HCT116 (cell line): ENCODE data around the gene FECH. TPM values are rescaled to one million over a fixed set of nuclear protein-coding genes. Genes with fewer than 3 reads are reported as not detected.

Source experiments
- ATAC-seq: fragments of 200-7000 bp; cut with Tn5 transposase; 2 replicates; pipeline ENCODE4 v1.9.1; 2020; ENCODE audit warnings: mild to moderate bottlenecking, moderate library complexity
- BruUV-seq: library from RNA; stranded (reverse); fragments of 400-500 nt; replicated peaks from 2 replicates; lab custom pipeline; 2021; lab: Mats Ljungman, UMichigan
- CTCF ChIA-PET: fragments of 300-600 bp; sonication (Branson Sonifier 250); formaldehyde crosslinking; loops from one replicate; lab custom pipeline; 2021; ENCODE audit warnings: antibody characterized with exemption; lab: Charles Lee
- POLR2A ChIA-PET: fragments of 300-600, 350-600 bp; sonication (Branson Sonifier 250); formaldehyde crosslinking; loops from one replicate; lab custom pipeline; 2021; ENCODE audit warnings: antibody characterized with exemption; lab: Charles Lee
- RAD21 ChIA-PET, 2 experiments: fragments of 300-600 bp; sonication (Branson Sonifier 250); formaldehyde crosslinking; loops; one replicate each; lab custom pipeline; 2023; ENCODE audit warnings: low total read pairs in 2 of 2; ENCODE audit not compliant: uncharacterized antibody in 2 of 2, unreplicated experiment in 2 of 2, low non-redundant PET in 1 of 2; lab: Charles Lee
- DNase-seq: peaks from one replicate; pipeline ENCODE4 v3.0.0-alpha.2; 2010; ENCODE audit warnings: low read depth, low spot score
- H2AFZ ChIP-seq: fragments of 200-600 bp; shearing (Covaris generic), sonication (generic); 2 replicates; pipeline ENCODE4 v1.6.1; 2017; ENCODE audit warnings: low read depth, mixed run types, mixed read lengths, antibody characterized with exemption, low read length; ENCODE audit not compliant: poor library complexity, severe bottlenecking
- H3K27ac ChIP-seq: 2 replicates; pipeline ENCODE4 v1.5.1; 2012; ENCODE audit warnings: low read depth, low read length
- H3K27me3 ChIP-seq: fragments of 200-600 bp; sonication (generic); 2 replicates; pipeline ENCODE4 v1.6.1; 2016; ENCODE audit warnings: mixed run types, low read length, mixed read lengths; ENCODE audit not compliant: insufficient read depth
- H3K36me3 ChIP-seq, 2 experiments: fragments of 200-500 bp in 1 of 2; fragments of 200-600 bp in 1 of 2; sonication (Bioruptor generic) in 1 of 2; sonication (generic) in 1 of 2; 2 replicates each; pipeline versions ENCODE4 v1.5.1 to v1.6.1; 2014 to 2016; ENCODE audit warnings: low read length in 2 of 2, inconsistent platforms in 1 of 2, mixed read lengths in 1 of 2, mixed run types in 1 of 2; ENCODE audit not compliant: insufficient read depth in 2 of 2, control insufficient read depth in 1 of 2
- H3K4me1 ChIP-seq, 2 experiments: fragments of 200-600 bp in 1 of 2; sonication (generic) in 1 of 2; 2 replicates each; pipeline versions ENCODE4 v1.5.1 to v1.6.1; 2012 to 2017; ENCODE audit warnings: low read length in 2 of 2, inconsistent platforms in 1 of 2, mild to moderate bottlenecking in 1 of 2, mixed read lengths in 1 of 2, mixed run types in 1 of 2, moderate library complexity in 1 of 2; ENCODE audit not compliant: insufficient read depth in 2 of 2, control insufficient read depth in 1 of 2
- H3K4me2 ChIP-seq: fragments of 200-600 bp; sonication (generic); 2 replicates; pipeline ENCODE4 v1.6.1; 2017; ENCODE audit warnings: mixed run types, low read length, mixed read lengths
- H3K4me3 ChIP-seq, 2 experiments: fragments of 200-600 bp in 1 of 2; sonication (generic) in 1 of 2; replicated peaks in 1 of 2; 2 replicates each; pipeline ENCODE4 v1.5.1; 2011 to 2016; ENCODE audit warnings: low read length in 2 of 2, control low read depth in 1 of 2, low read depth in 1 of 2, mild to moderate bottlenecking in 1 of 2, mixed read lengths in 1 of 2, mixed run types in 1 of 2
- H3K79me2 ChIP-seq: fragments of 200-600 bp; sonication (generic); 2 replicates; pipeline ENCODE4 v1.6.1; 2017; ENCODE audit warnings: mild to moderate bottlenecking, mixed run types, low read length, moderate library complexity, mixed read lengths; ENCODE audit not compliant: insufficient read depth
- H3K9ac ChIP-seq: fragments of 200-600 bp; sonication (generic); 2 replicates; pipeline ENCODE4 v1.6.1; 2016; ENCODE audit warnings: low read length, mixed read lengths
- H3K9me2 ChIP-seq: fragments of 200-600 bp; sonication (generic), shearing (Covaris generic); 2 replicates; pipeline ENCODE4 v1.6.1; 2017; ENCODE audit warnings: mixed run types, mild to moderate bottlenecking, moderate library complexity; ENCODE audit not compliant: insufficient read depth
- H3K9me3 ChIP-seq, 2 experiments: fragments of 200-500 bp in 1 of 2; fragments of 200-600 bp in 1 of 2; sonication (Bioruptor generic) in 1 of 2; sonication (generic) in 1 of 2; 2 replicates each; pipeline ENCODE4 v1.6.1; 2014 to 2017; ENCODE audit warnings: low read length in 2 of 2, mixed read lengths in 2 of 2, inconsistent platforms in 1 of 2, low read depth in 1 of 2, mild to moderate bottlenecking in 1 of 2, mixed run types in 1 of 2, moderate library complexity in 1 of 2; ENCODE audit not compliant: control insufficient read depth in 1 of 2, insufficient read depth in 1 of 2
- H4K20me1 ChIP-seq: fragments of 200-600 bp; sonication (generic), shearing (Covaris generic); 2 replicates; pipeline ENCODE4 v1.6.1; 2017; ENCODE audit warnings: mixed run types, mild to moderate bottlenecking, moderate library complexity; ENCODE audit not compliant: insufficient read depth
- CBX3 ChIP-seq: IDR thresholded peaks from 2 replicates; pipeline ENCODE4 v1.6.1; 2012; ENCODE audit warnings: low read depth
- CEBPB ChIP-seq: IDR thresholded peaks from 2 replicates; pipeline ENCODE4 v1.6.1; 2012; ENCODE audit warnings: low read depth
- EGR1 ChIP-seq: IDR thresholded peaks from 2 replicates; pipeline ENCODE4 v1.6.1; 2012; ENCODE audit warnings: low read depth
- ELF1 ChIP-seq: IDR thresholded peaks from 2 replicates; pipeline ENCODE4 v1.6.1; 2012; ENCODE audit warnings: low read depth, borderline replicate concordance
- EZH2 ChIP-seq: fragments of 200-600 bp; sonication (generic); IDR thresholded peaks from 2 replicates; pipeline ENCODE4 v1.6.1; 2017; ENCODE audit warnings: antibody characterized with exemption, mixed run types
- EZH2phosphoT487 ChIP-seq: fragments of 200-600 bp; IDR thresholded peaks from 2 replicates; pipeline ENCODE4 v1.6.1; 2018; ENCODE audit warnings: antibody characterized with exemption, borderline replicate concordance
- FOSL1 ChIP-seq: IDR thresholded peaks from 2 replicates; pipeline ENCODE4 v1.6.1; 2012; ENCODE audit warnings: low read depth
- POLR2A ChIP-seq: IDR thresholded peaks from 2 replicates; pipeline ENCODE4 v1.7.0; 2011; ENCODE audit warnings: borderline replicate concordance; ENCODE audit not compliant: insufficient read depth, insufficient read length; ENCODE audit errors: extremely low read depth
- POLR2AphosphoS5 ChIP-seq: IDR thresholded peaks from 2 replicates; pipeline ENCODE4 v1.6.1; 2011; ENCODE audit warnings: mild to moderate bottlenecking, low read depth, low read length, moderate library complexity
- SRF ChIP-seq: IDR thresholded peaks from 2 replicates; pipeline ENCODE4 v1.6.1; 2012; ENCODE audit warnings: low read depth
- TCF7L2 ChIP-seq: IDR thresholded peaks from 2 replicates; pipeline ENCODE4 v1.7.0; 2011; ENCODE audit warnings: borderline replicate concordance, inconsistent platforms; ENCODE audit not compliant: insufficient read depth, insufficient read length; ENCODE audit errors: extremely low read depth
- YY1 ChIP-seq: IDR thresholded peaks from 2 replicates; pipeline ENCODE4 v1.6.1; 2011; ENCODE audit warnings: low read length, low read depth, moderate library complexity, mild to moderate bottlenecking; ENCODE audit not compliant: insufficient replicate concordance; ENCODE audit errors: extremely low read depth
- intact Hi-C: fragments of 100-400 bp; cut with micrococcal nuclease; formaldehyde crosslinking; loops from 2 replicates; pipeline ENCODE4 v1.10.0; 2022
- total RNA-seq: library from RNA; stranded (reverse); gene quantifications from one replicate; pipeline ENCODE4 v1.2.1, GENCODE V29; 2021; ENCODE audit not compliant: unreplicated experiment
- TF ChIP-seq, protein P1 (sequence below): IDR thresholded peaks from 2 replicates; pipeline ENCODE4 v1.6.1; 2012
- TF ChIP-seq, protein P2 (sequence below): IDR thresholded peaks from 2 replicates; pipeline ENCODE4 v1.6.1; 2012; ENCODE audit warnings: low read depth
- TF ChIP-seq, protein P3 (sequence below), 3 experiments: fragments of 200-600 bp in 1 of 3; sonication (generic) in 1 of 3; IDR thresholded peaks in 2 of 3; conservative IDR thresholded peaks in 1 of 3; 2 replicates each; pipeline ENCODE4 v1.5.1; 2012 to 2017; ENCODE audit warnings: low read depth in 2 of 3, low read length in 2 of 3, antibody characterized with exemption in 1 of 3, borderline replicate concordance in 1 of 3, control low read depth in 1 of 3, mild to moderate bottlenecking in 1 of 3, mixed read lengths in 1 of 3, mixed run types in 1 of 3, moderate library complexity in 1 of 3; ENCODE audit not compliant: insufficient read depth in 1 of 3

The FECH gene
- total RNA-seq, 1 experiment from 2014 or later: 42.7 TPM

GRCh38 chr18:57544936-57545660 lies 41.4 kb downstream of the FECH start:
- Histone ChIP-seq H3K36me3 (peaks cover 0 to 3% of the 10 kb centered on the region in 2 experiments; a peak in 1 of 4 replicates), H3K79me2 (no peaks in the 10 kb centered on the region), H4K20me1 (no peaks in the 10 kb centered on the region), H3K9me2 (no peaks in the 10 kb centered on the region), H3K4me1 (no peaks in the 10 kb centered on the region), H3K27ac (no peak overlapping the region), H3K9me3 (no peaks in the 10 kb centered on the region), H3K4me3 (no peak overlapping the region), H2AFZ (no peak overlapping the region), H3K4me2 (no peak overlapping the region), H3K27me3 (no peaks in the 10 kb centered on the region), H3K9ac (no peak overlapping the region)
- ChIA-PET RAD21 (no interaction called here), POLR2A (no interaction called here), CTCF (no interaction called here)
- DNase-seq (no peak), ATAC-seq (no peak)
- intact Hi-C loops: no loop called here
- no TSS peak for BruUV-seq
- TF ChIP-seq POLR2A: no peak
- no peak for TF ChIP-seq YY1
- TF ChIP-seq, protein P1, sequence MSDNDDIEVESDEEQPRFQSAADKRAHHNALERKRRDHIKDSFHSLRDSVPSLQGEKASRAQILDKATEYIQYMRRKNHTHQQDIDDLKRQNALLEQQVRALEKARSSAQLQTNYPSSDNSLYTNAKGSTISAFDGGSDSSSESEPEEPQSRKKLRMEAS: no peak
- no peak for TF ChIP-seq CBX3
- TF ChIP-seq CEBPB: no peak
- TF ChIP-seq SRF: no peak
- no peak for TF ChIP-seq EGR1
- TF ChIP-seq EZH2: no peak
- TF ChIP-seq TCF7L2: no peak
- TF ChIP-seq, protein P2, sequence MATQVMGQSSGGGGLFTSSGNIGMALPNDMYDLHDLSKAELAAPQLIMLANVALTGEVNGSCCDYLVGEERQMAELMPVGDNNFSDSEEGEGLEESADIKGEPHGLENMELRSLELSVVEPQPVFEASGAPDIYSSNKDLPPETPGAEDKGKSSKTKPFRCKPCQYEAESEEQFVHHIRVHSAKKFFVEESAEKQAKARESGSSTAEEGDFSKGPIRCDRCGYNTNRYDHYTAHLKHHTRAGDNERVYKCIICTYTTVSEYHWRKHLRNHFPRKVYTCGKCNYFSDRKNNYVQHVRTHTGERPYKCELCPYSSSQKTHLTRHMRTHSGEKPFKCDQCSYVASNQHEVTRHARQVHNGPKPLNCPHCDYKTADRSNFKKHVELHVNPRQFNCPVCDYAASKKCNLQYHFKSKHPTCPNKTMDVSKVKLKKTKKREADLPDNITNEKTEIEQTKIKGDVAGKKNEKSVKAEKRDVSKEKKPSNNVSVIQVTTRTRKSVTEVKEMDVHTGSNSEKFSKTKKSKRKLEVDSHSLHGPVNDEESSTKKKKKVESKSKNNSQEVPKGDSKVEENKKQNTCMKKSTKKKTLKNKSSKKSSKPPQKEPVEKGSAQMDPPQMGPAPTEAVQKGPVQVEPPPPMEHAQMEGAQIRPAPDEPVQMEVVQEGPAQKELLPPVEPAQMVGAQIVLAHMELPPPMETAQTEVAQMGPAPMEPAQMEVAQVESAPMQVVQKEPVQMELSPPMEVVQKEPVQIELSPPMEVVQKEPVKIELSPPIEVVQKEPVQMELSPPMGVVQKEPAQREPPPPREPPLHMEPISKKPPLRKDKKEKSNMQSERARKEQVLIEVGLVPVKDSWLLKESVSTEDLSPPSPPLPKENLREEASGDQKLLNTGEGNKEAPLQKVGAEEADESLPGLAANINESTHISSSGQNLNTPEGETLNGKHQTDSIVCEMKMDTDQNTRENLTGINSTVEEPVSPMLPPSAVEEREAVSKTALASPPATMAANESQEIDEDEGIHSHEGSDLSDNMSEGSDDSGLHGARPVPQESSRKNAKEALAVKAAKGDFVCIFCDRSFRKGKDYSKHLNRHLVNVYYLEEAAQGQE: no peak
- no peak for TF ChIP-seq EZH2phosphoT487
- TF ChIP-seq, protein P3, sequence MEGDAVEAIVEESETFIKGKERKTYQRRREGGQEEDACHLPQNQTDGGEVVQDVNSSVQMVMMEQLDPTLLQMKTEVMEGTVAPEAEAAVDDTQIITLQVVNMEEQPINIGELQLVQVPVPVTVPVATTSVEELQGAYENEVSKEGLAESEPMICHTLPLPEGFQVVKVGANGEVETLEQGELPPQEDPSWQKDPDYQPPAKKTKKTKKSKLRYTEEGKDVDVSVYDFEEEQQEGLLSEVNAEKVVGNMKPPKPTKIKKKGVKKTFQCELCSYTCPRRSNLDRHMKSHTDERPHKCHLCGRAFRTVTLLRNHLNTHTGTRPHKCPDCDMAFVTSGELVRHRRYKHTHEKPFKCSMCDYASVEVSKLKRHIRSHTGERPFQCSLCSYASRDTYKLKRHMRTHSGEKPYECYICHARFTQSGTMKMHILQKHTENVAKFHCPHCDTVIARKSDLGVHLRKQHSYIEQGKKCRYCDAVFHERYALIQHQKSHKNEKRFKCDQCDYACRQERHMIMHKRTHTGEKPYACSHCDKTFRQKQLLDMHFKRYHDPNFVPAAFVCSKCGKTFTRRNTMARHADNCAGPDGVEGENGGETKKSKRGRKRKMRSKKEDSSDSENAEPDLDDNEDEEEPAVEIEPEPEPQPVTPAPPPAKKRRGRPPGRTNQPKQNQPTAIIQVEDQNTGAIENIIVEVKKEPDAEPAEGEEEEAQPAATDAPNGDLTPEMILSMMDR (IDR thresholded peaks at IDR 0.05 in 2 of 3, conservative IDR thresholded peaks at IDR 0.05 in 1 of 3; ENCODE audit: borderline replicate concordance in 1 of 3, insufficient read depth in 1 of 3, low read depth in 2 of 3, low read length in 2 of 3): no peak
- TF ChIP-seq ELF1: no peak
- TF ChIP-seq POLR2AphosphoS5: no peak
- TF ChIP-seq FOSL1: no peak
